HG03135 (cell line): ENCODE data around the gene SPSB2.
"Not testable (repeated sequence)": the region's sequence is repeated elsewhere in the genome, so short reads cannot be mapped to it uniquely, and the experiment has no call there.

Experiments
- ATAC-seq: cut with Tn5 transposase; IDR thresholded peaks from one replicate; pipeline ENCODE4 v1.9.1; 2021; ENCODE audit warnings: mild to moderate bottlenecking, moderate library complexity; ENCODE audit not compliant: unreplicated experiment

The SPSB2 gene

GRCh38 chr12:6903722-6904121 lies 30.6 kb upstream of the SPSB2 start:
- ATAC-seq, result no peak

GRCh38 chr12:6902448-6902847 lies 29.3 kb upstream of the SPSB2 start:
- ATAC-seq, result no peak

DNA sequence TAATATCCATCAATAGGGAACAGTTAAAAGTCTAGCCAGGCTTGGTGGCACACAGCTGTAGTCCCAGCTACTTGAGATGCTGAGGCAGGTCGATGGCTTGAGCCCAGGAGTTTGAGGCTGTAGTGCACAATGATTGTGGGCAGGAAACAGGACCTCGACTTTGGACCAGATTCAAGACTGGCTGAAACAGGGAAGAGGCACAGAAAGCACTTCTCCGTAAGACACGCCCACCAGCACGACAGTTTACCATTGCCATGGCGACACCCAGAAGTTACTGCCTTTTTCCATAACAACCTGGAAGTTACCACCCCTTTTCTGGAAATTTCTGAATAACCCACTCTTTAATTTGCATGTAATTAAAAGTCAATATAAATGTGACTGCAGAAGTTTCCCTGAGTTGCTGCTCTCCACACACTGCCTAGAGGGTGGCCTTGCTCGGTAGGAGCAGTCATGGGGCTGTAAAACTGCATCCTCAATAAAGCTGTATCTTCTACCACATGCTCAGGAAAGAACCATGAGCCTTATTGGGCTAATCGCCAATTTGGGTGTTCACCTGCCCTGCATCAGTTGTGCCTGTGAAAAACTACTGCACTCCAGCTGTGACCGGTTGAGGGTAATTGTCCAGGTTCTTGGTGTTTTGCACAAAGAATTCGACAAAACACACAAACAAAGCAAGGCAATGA lies 26.9 kb upstream of the SPSB2 start:
- ATAC-seq, result no peak

- no peak for ATAC-seq
Observed at GRCh38 chr12:6899427-6899826, 26.3 kb upstream of the SPSB2 start.

DNA sequence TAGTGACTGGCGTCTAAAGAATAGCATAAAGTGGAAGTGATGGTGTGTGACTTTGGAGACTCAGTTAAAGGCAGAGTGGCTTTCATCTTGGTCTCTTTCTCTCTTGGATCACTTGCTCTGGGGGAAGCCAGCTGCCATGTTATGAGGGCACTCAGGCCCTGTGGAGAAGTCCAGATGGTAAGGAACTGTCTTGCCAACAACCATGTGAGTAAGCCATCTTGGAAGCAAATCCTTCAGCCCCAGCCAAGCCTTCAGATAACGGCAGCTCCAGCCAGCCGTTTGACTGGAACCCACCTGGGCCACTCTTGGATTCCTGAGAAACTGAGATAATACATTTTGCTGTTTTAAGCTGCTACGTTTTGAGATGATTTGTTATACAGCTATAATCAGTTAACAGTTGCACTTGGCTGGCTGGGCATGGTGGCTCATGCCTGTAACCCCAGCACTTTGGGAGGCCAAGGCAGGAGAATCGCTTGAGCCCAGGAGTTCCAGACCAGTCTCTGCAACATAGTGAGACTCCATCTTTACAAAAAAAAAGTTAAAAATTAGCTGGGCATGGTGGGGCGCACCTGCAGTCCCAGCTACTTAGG lies 23.8 kb upstream of the SPSB2 start:
- ATAC-seq, result no peak

GRCh38 chr12:6894321-6894720 lies 21.2 kb upstream of the SPSB2 start:
- ATAC-seq, result no peak

- ATAC-seq, result not testable (repeated sequence)
Observed at GRCh38 chr12:6892683-6893082, 19.6 kb upstream of the SPSB2 start.

- ATAC-seq, result no peak
Observed at GRCh38 chr12:6891646-6892001, 18.5 kb upstream of the SPSB2 start.

- peak; percentile 92 for ATAC-seq
Observed at GRCh38 chr12:6890789-6891645, 17.9 kb upstream of the SPSB2 start.

DNA sequence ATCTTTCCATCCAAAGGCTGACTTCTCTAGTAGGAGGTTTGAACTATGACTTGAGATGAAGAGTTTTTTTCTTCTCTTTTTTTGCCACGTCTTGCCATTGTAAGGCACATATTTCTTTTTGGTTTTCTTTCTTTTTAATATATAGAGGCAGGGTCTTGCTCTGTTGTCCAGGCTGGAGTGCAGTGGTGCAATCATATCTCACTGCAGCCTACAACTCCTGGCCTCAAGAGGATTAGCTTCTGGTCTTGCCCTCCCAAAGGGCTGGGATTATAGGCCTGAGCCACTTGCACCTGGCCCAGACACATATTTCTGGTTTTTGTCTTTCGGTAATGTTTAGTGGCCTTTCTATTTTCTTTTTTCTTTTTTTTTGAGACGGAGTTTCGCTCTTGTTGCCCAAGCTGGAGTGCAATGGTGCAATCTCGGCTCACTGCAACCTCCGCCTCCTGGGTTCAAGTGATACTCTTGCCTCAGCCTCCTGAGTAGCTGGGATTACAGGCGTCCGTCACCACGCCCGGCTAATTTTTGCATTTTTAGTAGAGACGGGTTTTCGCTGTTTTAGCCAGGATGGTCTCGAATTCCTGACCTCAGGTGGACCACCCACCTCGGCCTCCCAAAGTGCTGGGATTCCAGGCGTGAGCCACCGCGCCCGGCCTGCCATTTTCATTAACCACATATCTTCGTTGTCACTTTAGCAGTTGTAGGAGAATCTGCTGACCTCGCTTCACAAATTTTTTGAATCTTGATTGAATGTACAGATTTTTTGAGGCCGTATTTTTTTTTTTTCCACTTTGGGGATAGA lies 16.9 kb upstream of the SPSB2 start:
- not testable (repeated sequence) for ATAC-seq

DNA sequence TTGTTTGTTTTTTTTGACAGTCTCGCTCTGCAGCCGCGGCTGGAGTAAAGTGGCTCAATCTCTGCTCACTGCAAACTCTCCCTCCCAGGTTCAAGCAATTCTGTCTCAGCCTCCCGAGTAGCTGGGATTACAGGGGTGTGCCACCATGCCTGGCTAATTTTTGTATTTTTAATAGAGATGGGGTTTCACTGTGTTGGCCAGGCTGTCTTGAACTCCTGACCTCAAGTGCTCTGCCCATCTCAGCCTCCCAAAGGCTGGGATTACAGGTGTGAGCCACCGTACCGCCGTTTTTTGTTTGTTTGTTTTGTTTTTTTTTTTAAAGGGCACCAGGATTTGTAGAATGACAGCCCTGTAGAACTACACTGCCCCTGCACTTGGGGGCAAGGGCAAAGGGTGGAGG lies 15.7 kb upstream of the SPSB2 start:
- not testable (repeated sequence) for ATAC-seq

- no peak for ATAC-seq
Observed at GRCh38 chr12:6888360-6888759, 15.3 kb upstream of the SPSB2 start.

DNA sequence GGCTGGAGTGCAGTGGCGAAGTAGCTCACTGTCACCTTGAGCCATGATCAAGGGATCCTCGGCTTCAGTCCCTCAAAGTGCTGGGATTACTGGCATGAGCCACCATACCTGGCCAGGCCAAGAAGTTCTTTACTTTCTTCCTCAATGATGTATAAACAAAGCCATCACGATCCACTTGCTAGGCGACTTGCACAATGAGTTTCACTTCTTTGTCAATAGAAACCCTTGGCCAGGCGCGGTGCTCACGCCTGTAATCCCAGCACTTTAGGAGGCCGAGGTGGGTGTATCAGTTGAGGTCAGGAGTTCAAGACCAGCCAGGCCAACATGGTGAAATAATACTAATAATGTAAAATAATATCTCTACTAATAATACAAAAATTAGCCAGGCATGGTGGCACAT lies 14.4 kb upstream of the SPSB2 start:
- no peak for ATAC-seq

DNA sequence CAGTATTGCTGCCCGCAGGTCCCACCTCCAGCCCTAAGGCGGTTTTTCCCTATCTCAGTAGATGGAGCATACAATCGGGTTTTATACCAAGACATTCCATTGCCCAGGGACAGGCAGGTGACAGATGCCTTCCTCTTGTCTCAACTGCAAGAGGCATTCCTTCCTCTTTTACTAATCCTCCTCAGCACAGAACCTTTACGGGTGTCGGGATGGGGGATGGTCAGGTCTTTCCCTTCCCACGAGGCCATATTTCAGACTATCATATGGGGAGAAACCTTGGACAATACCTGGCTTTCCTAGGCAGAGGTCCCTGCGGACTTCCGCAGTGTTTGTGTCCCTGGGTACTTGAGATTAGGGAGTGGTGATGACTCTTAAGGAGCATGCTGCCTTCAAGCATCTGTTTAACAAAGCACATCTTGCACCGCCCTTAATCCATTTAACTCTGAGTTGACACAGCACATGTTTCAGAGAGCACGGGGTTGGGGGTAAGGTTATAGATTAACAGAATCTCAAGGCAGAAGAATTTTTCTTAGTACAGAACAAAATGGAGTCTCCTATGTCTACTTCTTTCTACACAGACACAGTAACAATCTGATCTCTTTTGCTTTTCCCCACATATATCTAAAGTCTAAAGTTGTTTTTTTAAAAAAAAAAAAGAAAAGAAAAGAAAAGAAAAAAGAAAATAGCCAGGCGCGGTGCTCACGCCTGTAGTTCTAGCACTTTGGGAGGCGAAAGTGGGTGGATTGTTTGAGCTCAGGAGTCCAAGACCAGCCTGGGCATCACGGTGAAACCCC lies 13.3 kb upstream of the SPSB2 start:
- ATAC-seq, result not testable (repeated sequence)

- no peak for ATAC-seq
Observed at GRCh38 chr12:6884539-6884938, 11.4 kb upstream of the SPSB2 start.

- no peak for ATAC-seq
Observed at GRCh38 chr12:6883683-6884082, 10.6 kb upstream of the SPSB2 start.

DNA sequence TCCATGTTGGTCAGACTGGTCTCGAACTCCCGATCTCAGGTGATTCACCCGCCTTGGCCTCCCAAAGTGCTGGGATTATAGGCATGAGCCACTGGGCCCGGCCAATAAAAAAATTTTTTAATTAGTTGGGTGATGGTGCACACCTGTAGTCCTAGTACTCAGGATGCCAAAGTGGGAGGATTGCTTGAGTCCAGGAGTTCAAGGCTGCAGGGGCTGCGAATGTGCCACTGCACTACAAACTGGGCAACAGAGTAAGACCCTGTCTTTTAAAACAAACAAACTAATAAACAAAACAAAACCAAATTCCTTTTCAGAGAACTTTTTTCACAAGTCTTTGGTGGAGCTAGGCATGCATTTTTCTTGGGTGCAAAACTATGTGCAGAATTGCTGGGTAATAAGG lies 10.1 kb upstream of the SPSB2 start:
- no peak for ATAC-seq

DNA sequence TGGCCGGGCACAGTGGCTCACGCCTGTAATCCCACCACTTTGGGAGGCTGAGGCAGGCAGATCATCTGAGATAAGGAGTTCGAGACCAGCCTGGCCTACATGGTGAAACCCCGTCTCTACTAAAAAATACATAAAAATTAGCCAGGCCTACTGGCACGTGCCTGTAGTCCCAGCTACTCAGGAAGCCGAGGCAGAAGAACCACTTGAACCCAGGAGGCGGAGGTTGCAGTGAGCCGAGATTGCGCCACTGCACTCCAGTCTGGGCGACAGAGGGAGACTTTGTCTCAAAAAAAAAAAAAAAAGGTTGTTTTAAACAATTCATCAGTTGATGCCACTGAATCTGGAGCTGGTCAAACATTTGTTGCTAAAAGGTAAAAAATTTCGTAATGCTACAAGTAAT lies 6.7 kb upstream of the SPSB2 start:
- ATAC-seq, result not testable (repeated sequence)

DNA sequence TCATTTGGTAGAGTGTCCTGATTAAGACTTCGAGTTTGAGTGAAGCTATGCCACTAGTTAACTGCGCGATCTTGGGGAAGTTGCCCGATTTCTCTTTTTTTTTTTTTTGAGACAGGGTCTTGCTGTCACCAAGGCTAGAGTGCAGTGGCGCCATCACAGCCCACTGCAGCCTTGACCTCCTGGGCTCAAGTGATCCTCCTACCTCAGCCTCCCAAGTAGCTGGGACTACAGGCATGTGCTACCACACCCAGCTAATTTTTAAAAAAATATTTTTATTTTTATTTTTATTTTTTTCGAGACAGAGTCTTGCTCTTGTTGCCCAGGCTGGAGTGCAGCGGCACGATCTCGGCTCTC lies 889 bp upstream of the SPSB2 start:
- not testable (repeated sequence) for ATAC-seq
